Measurements from ENCODE around the gene RPL14. TPM values are rescaled to one million over a fixed set of nuclear protein-coding genes. Genes with fewer than 3 reads are reported as not detected.

Gene RPL14
- total and polyA plus RNA-seq, 2 of the 13 experiments (the other 11 are each of a cell fraction or from before 2014, with no cell fraction given) = 502 to 1,291 TPM

GRCh38 chr3:40456940-40457823, at the start of gene RPL14 (continued):
- TF ChIP-seq USF2 (IDR thresholded peaks at IDR 0.05; ENCODE audit: low read depth, low read length) (no peak), USF2 (CRISPR knock-in tag; IDR thresholded peaks at IDR 0.05; ENCODE audit: borderline replicate concordance) (no peak), EZH2 (conservative IDR thresholded peaks at IDR 0.05; ENCODE audit: low read depth, low read length) (no peak), ZNF7 (CRISPR knock-in tag; IDR thresholded peaks at IDR 0.05) (no peak), ZBTB34 (CRISPR knock-in tag; IDR thresholded peaks at IDR 0.05) (no peak), MTF2 (CRISPR knock-in tag; IDR thresholded peaks at IDR 0.05; ENCODE audit: borderline replicate concordance) (no peak), POLR2A (IDR thresholded peaks at IDR 0.05; ENCODE audit: insufficient read depth in 1 of 2, low read depth in 2 of 2, low read length in 2 of 2) (peak; percentile 97 to 98), ZBTB37 (CRISPR knock-in tag; IDR thresholded peaks at IDR 0.05) (no peak), FOSL1 (CRISPR knock-in tag; IDR thresholded peaks at IDR 0.05; ENCODE audit: borderline replicate concordance) (no peak), ZNF720 (CRISPR knock-in tag; IDR thresholded peaks at IDR 0.05) (no peak), NFIC (IDR thresholded peaks at IDR 0.05; ENCODE audit: low read length) (no peak; the same call in 1 of the 2 replicates), MYPOP (CRISPR knock-in tag; IDR thresholded peaks at IDR 0.05) (peak; percentile 54; the same call in 1 of the 2 replicates), NR2F2 (IDR thresholded peaks at IDR 0.05; ENCODE audit: borderline replicate concordance, low read depth) (no peak), POLR2G (IDR thresholded peaks at IDR 0.05; ENCODE audit: low read depth, low read length) (peak; percentile 98), PBX3 (CRISPR knock-in tag; IDR thresholded peaks at IDR 0.05; ENCODE audit: borderline replicate concordance) (0 out of 2 replicates have a peak, but pooled peaks have one; percentile 50), ZSCAN20 (CRISPR knock-in tag; IDR thresholded peaks at IDR 0.05; ENCODE audit: borderline replicate concordance) (no peak), HOXD1 (CRISPR knock-in tag; IDR thresholded peaks at IDR 0.05) (0 out of 2 replicates have a peak, but pooled peaks have one; percentile 66), ZBTB46 (CRISPR knock-in tag; IDR thresholded peaks at IDR 0.05; ENCODE audit: borderline replicate concordance) (no peak), MLX (CRISPR knock-in tag; IDR thresholded peaks at IDR 0.05) (no peak)
